Mucosa of rectum (tissue), 2 donors: ENCODE measurements around the gene RNF212B.

Experiments used
- H3K27ac ChIP-seq, 2 donors: one replicate each; pipeline ENCODE4 v1.7.0; 2013; ENCODE audit warnings: inconsistent platforms in 2 of 2, low read depth in 2 of 2, low read length in 2 of 2
- H3K27me3 ChIP-seq, 2 donors: one replicate each; pipeline ENCODE4 v1.7.0; 2013; ENCODE audit warnings: low read length in 2 of 2; ENCODE audit not compliant: control insufficient read depth in 2 of 2, insufficient read depth in 2 of 2
- H3K36me3 ChIP-seq, 2 donors: one replicate each; pipeline ENCODE4 v1.7.0; 2013; ENCODE audit warnings: low read length in 2 of 2; ENCODE audit not compliant: control insufficient read depth in 2 of 2, insufficient read depth in 2 of 2
- H3K4me1 ChIP-seq, 2 donors: one replicate each; pipeline ENCODE4 v1.7.0; 2013; ENCODE audit warnings: low read length in 2 of 2, mild to moderate bottlenecking in 1 of 2; ENCODE audit not compliant: control insufficient read depth in 2 of 2, insufficient read depth in 2 of 2
- H3K4me3 ChIP-seq, 2 donors: one replicate each; pipeline ENCODE4 v1.7.0; 2013; ENCODE audit warnings: low read length in 2 of 2
- H3K9ac ChIP-seq, 2 donors: one replicate each; pipeline ENCODE4 v1.7.0; 2013; ENCODE audit warnings: low read length in 2 of 2, low read depth in 1 of 2, mild to moderate bottlenecking in 1 of 2
- H3K9me3 ChIP-seq, 2 donors: one replicate each; pipeline ENCODE4 v1.7.0; 2013; ENCODE audit warnings: low read length in 2 of 2; ENCODE audit not compliant: control insufficient read depth in 2 of 2
- donor health status: healthy.
- donor health status: Normal muscosa, but diverticular disease.

The RNF212B gene

DNA sequence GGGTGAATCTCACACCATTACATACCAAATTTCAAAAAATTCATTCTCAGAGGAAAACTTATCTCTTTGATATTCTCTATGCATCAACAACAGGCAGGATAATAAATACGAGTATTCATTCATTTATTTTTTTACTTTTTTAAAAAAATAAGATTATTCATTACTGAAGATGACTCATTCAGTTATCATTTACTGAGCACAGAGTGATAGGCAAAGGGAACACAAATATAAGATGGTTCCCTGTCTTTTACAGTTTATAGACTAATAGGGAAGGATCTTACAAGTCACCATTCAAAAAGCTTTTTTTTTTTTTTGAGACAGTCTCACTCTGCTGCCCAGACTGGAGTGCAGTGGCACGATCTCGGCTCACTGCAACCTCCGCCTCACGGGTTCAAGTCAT, 78.6 kb downstream of the RNF212B start:
- Histone ChIP-seq H3K27me3 (no peaks in the 10 kb centered on the region), H3K36me3 (peaks cover 0 to 5% of the 10 kb centered on the region in 2 donors), H3K9me3 (no peaks in the 10 kb centered on the region), H3K4me3 (no peak overlapping the region), H3K9ac (no peak overlapping the region), H3K4me1 (peaks cover 5 to 6% of the 10 kb centered on the region in 2 donors), H3K27ac (no peak overlapping the region)

DNA sequence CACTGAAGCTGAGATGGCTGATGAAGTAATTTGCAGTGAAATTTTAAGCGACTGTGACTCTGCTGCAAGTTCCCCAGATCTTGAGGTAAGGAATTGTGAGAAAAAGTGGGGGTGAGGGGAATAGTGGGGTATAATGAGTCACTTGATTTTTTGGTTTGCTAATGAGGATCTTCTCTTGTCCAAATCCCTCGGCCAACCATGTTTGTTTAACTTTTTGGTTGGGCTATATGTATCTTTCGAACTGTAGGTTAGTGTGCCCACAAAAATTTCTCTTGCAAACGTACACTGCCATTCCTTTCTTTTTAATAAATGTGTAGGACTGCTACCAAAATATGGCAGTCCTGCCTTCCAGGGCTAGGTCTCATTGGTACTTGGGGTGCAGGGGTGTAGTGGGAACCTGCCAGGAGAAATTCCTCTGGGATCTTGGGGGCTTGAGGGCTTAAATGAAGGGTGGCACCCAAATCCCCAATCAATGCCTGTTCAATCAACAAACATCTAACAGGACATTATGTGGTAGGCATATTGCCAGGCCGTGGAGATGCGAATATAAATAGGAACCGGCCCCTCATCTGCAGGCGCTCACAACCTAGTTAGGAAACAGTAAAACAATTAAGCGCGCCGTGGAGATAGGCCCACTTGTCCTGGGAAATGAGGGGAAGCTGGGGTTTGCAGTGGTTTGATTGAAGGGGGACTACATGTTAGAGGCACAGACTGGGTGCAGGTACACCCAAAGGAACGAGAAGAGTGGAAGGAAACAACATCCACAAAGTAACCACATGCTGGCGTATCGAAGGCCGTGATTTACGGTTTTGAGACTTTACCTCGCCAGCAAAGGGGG, 82.2 kb downstream of the RNF212B start:
- Histone ChIP-seq H3K36me3 (peaks cover 12 to 20% of the 10 kb centered on the region in 2 donors), H3K4me1 (peaks cover 13 to 16% of the 10 kb centered on the region in 2 donors), H3K27me3 (no peaks in the 10 kb centered on the region), H3K27ac (peak overlapping the region; percentile 86 to 92), H3K9me3 (no peaks in the 10 kb centered on the region), H3K4me3 (peak overlapping the region; percentile 67 to 74), H3K9ac (peak overlapping the region; percentile 17 to 53)

DNA sequence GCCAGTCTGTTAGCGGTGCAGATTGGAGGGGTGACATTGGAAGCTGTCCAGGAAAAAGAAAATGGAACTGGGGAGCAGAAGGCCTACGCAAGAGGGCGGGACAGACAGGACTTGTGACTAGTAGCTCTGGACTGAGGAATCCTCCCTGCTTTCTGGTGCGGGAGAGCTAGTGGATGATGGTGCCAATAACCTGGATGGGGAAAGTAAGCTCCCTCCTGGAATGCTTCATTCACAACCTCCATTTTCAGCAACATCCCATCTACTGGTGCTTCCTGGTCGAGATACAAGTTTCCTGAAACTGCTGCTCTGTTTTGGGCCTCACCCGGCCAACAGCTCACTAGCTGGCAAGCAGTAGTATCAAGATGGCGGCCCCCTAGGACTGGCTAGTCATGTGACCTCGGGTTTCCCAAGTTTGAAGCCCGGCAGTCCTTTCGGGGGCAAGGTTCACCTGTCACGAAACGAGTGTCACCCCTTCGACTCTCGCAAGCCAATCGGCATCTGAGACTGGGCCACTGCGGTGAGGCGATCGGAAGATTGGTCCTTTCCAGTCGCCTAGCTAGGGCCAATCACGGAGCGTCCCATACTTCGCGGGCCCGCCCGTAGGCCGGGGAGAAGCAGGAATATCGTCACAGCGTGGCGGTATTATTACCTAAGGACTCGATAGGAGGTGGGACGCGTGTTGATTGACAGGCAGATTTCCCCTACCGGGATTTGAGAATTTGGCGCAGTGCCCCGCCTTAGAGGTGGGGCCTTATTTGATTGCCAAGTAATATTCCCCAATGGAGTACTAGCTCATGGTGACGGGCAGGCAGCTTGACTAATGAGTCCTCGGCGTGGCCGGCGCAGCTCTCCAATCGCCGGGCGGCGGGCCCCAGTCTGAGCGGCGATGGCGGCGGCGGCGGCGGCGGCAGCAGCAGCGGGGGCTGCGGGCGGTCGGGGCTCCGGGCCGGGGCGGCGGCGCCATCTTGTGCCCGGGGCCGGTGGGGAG, 83.1 kb downstream of the RNF212B start, which contains the start of gene PABPN1:
TSS of gene PABPN1 (plus strand) at position 874 of the 988 bp plus-strand sequence. CDS start at position 887, 13 bp downstream.
- no peaks in the 10 kb centered on the region for H3K9me3 ChIP-seq

DNA sequence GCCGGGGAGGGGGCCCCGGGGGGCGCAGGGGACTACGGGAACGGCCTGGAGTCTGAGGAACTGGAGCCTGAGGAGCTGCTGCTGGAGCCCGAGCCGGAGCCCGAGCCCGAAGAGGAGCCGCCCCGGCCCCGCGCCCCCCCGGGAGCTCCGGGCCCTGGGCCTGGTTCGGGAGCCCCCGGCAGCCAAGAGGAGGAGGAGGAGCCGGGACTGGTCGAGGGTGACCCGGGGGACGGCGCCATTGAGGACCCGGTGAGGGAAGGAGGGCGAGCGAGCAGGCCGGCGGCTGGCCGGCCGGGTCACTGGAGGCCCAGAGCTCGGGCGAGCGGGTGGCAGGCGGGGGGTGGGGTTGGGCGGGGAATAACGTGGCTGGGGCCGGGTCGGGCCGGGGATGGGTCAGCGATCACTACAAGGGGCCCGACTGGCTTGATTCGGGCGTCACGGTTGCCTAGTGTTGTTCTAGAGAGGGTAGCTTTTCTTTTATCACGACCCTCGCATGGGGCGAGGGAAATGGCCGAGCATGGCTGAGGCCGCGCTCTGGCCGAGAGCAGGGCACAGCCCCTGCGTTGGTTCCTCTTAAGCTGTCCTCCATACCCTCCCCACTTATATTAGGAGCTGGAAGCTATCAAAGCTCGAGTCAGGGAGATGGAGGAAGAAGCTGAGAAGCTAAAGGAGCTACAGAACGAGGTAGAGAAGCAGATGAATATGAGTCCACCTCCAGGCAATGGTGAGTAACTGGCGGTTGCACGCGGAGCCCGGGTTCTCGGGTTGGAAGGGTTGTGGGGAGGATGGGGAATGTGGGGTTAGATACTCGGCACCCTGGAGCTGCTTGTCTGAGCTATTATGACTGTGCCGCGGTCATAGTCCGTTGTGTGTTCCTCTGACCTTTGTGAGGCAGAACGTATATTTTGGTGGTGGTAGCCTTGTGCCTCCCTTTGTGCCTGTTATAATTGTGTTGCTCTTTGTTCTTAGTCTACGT, 84.1 kb downstream of the RNF212B start:
- Histone ChIP-seq H3K36me3 (peaks cover 16 to 24% of the 10 kb centered on the region in 2 donors), H3K4me1 (peaks cover 13 to 16% of the 10 kb centered on the region in 2 donors), H3K27ac (peak overlapping the region; percentile 88), H3K9ac (peak overlapping the region; percentile 89 to 91), H3K4me3 (peak overlapping the region; percentile 93 to 94), H3K27me3 (no peaks in the 10 kb centered on the region), H3K9me3 (no peaks in the 10 kb centered on the region)

More for the DNA sequence above, 83.1 kb downstream of the RNF212B start, which contains the start of gene PABPN1:
- Histone ChIP-seq H3K4me3 (peak within 1 kb of the TSS; percentile 93 to 94), H3K27ac (peak within 1 kb of the TSS; percentile 88 to 92), H3K4me1 (peaks cover 13 to 16% of the 10 kb centered on the region in 2 donors), H3K36me3 (peaks cover 16 to 24% of the 10 kb centered on the region in 2 donors), H3K27me3 (no peaks in the 10 kb centered on the region), H3K9ac (peak within 1 kb of the TSS; percentile 89 to 91)
